NCI-H2107 treated with DMSO at 0.1 percent for 48 hours (cell line): ENCODE data around the gene METTL4.
A peak's percentile ranks its signal among the peaks of the same experiment; 100 is the strongest.
"Not testable (repeated sequence)": the region's sequence is repeated elsewhere in the genome, so short reads cannot be mapped to it uniquely, and the experiment has no call there.

Source experiments
- DNase-seq: peaks from one replicate; lab custom pipeline; 2025; ENCODE audit not compliant: unreplicated experiment; lab: John Stamatoyannopoulos, UW

METTL4 gene

GRCh38 chr18:2524794-2525198, 46.5 kb downstream of the METTL4 start:
- DNase-seq = not testable (repeated sequence)

- DNase-seq = peak; percentile 18
These were observed 49.2 kb downstream of the METTL4 start for GRCh38 chr18:2522112-2522511.

- no peak for DNase-seq
These were observed 52.8 kb downstream of the METTL4 start for GRCh38 chr18:2518473-2518872.

- DNase-seq = no peak
These were observed 55.2 kb downstream of the METTL4 start for GRCh38 chr18:2515908-2516625.

GRCh38 chr18:2515171-2515787, 56.0 kb downstream of the METTL4 start:
- no peak for DNase-seq

GRCh38 chr18:2513616-2514015, 57.7 kb downstream of the METTL4 start:
- peak; percentile 86 for DNase-seq

- DNase-seq = no peak
These were observed 59.2 kb downstream of the METTL4 start for GRCh38 chr18:2512059-2512458.

- no peak for DNase-seq
These were observed 59.9 kb downstream of the METTL4 start for GRCh38 chr18:2511451-2511850.

GRCh38 chr18:2510416-2510815, 60.9 kb downstream of the METTL4 start:
- no peak for DNase-seq

GRCh38 chr18:2508678-2509077, 62.6 kb downstream of the METTL4 start:
- DNase-seq = no peak

GRCh38 chr18:2508155-2508554, 63.1 kb downstream of the METTL4 start:
- no peak for DNase-seq

- DNase-seq = no peak
These were observed 66.7 kb downstream of the METTL4 start for GRCh38 chr18:2504642-2505041.

GRCh38 chr18:2502880-2503279, 68.4 kb downstream of the METTL4 start:
- no peak for DNase-seq

GRCh38 chr18:2502394-2502793, 68.9 kb downstream of the METTL4 start:
- DNase-seq = no peak

GRCh38 chr18:2497797-2498196, 73.5 kb downstream of the METTL4 start:
- no peak for DNase-seq

- no peak for DNase-seq
These were observed 75.9 kb downstream of the METTL4 start for GRCh38 chr18:2495381-2495780.

GRCh38 chr18:2494921-2495320, 76.4 kb downstream of the METTL4 start:
- DNase-seq = no peak
